Measurements from ENCODE around the gene ATAD3C. TPM values are rescaled to one million over a fixed set of nuclear protein-coding genes. Genes with fewer than 3 reads are reported as not detected.

ATAD3C gene, protein sequence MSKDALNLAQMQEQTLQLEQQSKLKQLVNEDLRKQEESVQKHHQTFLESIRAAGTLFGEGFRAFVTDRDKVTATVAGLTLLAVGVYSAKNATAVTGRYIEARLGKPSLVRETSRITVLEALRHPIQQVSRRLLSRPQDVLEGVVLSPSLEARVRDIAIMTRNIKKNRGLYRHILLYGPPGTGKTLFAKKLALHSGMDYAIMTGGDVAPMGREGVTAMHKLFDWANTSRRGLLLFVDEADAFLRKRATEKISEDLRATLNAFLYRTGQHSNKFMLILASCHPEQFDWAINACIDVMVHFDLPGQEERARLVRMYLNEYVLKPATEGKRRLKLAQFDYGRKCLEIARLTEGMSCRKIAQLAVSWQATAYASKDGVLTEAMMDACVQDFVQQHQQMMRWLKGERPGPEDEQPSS
- total RNA-seq: 0.09 TPM in 1 of 2 replicates, not detected in the other

DNA sequence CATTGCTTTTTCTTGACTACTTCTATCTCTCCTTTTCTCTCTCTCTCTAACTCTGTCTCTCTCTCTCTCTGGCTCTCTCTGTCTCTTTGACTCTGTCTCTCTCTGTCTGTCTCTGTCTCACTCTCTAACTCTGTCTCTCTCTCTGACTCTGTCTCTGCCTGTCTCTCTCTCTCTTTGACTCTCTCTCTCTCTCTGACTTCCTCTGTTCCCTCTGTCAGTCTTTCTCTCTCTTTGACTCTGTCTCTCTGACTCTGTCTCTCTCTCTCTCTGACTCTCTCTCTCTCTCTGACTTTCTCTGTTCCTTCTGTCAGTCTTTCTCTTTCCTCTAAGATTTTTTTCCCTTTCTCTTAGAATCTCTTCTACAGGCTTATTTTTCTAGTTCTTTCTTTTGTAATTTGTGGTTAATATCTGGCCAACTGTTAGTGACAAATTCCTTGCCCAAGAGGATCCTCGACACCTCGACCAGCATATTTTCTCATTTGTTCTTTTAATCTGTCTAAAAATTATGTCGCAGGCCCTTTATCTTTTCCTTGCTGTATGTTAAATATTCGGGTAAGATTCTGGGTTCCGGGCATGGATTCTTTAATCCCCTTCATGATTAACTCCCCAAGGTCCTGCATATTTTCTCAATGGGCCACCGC, at the start of gene ATAD3C:
Gene ATAD3C, plus strand, starts transcription at position 591 of the 641 bp plus-strand sequence. CDS start 995 bp downstream, outside the sequence.

DNA sequence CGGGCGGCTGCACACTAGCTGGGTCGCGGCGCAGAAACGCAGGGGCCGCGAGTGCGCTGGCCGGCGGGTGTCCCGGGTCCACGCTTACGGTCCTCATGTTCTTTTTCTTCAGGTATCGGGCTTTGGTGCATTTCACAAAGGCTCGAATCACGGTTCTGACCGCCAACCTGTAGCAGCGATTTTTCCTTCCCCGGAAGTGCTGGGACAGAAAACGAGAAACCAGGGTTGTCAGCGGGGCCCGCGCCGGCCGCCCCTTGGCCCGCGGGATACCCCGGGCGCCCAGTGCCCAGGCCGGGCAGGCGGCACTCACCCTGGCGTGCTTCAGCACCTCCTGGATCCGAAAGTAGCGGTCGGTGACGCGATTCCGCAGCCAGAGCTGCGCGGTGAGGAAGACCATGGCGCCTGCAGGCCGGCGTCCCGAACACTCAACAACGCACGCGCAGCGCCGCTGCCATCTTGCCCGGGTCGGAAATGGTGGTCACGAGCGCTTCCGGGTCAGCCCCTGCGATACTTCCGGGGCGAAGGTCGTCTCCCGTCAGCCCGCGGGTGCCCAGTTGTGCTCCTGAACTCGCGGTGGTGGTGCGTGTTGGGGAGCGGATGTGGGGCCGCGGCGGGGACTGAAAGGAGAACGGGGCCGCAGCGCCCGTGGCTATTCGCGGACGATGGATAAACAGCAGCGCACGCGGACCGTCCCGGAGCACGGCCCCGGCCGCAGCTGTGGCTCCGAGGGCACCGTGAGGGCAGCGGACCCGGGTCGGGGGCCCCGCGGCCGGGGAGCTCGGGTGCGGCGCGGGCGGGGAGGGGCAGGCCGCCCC, 42.5 kb upstream of the ATAD3C start, which contains the start of gene MRPL20:
Gene MRPL20, minus strand, starts transcription at position 473 of the 815 bp plus-strand sequence. Its CDS starts 76 bp downstream, at position 397.

DNA sequence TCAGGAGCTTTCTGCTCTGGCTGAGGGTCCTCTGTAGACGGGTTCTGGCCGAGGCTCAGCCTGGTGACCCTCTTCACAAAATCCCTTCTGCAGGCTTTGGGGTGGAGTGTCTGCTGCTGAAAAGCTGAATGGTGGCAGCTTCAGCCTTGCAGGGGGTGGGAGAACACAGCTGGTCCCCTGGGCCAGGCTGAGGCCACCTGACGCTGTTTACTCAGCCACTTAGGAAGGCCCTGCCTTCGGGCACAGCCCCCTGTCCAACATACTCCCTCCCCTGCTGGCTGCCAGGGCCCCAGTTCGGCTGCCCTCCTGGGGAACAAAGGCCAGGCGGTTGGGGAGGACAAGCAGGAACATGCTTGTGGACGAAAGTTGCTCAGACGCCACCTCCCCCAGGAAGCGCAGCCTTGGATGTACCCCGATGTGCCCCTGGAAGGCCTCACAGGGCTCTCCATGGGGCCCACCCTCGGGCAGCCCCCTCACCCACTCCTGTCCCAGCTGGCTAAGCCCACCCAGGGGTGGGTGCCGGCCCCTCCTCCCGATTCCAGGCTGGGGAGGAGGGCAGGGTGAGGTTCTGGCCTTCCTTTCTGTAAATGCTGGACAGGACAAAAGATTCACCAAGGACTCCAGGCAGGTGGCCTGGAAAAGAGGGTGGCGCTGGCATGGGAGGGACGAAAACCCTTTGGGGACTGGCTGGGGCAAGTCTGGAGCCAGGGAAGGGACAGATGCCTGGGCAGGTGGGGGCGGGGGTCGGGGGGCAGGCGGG, 28.2 kb upstream of the ATAD3C start, which contains the start of gene ANKRD65:
Gene ANKRD65, minus strand, starts transcription at position 130 of the 760 bp plus-strand sequence. CDS start 271 bp downstream, outside the sequence.

DNA sequence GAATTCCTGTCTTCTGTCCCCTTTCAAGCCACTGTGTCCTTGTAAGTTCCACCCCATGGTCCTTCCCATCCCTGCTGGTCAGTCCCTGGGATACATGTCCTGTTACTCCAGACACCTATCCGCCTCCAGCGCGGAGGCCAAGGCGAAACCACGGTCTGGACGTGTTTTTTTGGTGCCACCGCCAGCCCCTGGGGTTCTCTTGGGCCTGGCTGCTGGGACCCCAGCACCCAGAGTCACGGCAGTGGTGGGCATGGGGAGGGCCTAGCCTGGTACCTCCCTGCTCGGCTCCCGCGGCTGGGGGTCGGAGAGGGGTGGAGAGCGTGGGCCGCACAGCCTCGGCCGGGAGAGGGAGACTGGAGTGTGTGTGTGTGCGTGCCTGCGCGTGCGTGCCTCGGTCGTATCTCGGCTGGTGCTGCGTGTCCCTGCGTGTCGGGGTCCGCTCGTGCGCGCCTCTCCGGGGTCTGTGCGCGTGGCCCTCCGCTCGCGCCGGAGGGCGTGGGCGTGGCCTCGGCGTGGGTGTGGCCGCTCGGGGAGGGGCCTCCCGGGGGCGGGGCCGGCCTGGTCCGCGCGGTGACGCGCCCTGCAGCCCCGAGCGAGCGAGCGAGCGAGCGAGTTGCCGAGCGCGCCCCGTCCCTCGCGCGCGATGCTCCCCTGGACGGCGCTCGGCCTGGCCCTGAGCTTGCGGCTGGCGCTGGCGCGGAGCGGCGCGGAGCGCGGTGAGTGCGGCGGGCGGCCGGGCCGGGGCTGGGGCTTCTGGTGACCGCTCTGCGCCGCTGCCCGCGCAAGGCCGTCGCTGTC, 14.2 kb upstream of the ATAD3C start, which contains the start of gene VWA1:
Gene VWA1, plus strand, starts transcription at position 585 of the 798 bp plus-strand sequence. Its CDS starts 59 bp downstream, at position 644.

DNA sequence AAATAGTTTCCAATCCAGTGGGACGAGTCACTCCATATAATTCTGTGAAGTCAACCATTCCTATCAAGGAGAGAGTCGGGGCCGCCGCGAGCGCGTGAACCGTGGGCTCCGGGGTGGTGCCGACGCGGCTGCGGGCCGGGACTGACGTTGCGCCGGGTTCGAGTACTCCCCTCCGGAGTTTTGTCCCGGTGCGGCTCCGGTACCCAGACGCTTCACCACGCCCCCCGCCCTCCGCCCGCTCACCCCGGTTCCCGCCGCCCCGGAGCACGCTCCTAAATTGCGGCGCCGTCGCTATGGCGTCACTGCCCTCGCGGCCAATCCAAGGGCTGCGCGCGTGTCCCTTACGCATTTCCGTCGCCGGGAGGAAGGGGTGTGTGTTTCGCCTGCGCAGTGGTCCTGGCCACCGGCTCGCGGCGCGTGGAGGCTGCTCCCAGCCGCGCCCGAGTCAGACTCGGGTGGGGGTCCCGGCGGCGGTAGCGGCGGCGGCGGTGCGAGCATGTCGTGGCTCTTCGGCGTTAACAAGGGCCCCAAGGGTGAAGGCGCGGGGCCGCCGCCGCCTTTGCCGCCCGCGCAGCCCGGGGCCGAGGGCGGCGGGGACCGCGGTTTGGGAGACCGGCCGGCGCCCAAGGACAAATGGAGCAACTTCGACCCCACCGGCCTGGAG, 22.0 kb downstream of the ATAD3C start, which contains the start of gene ATAD3B:
Gene ATAD3B, plus strand, starts transcription at position 377 of the 664 bp plus-strand sequence. Its CDS starts 120 bp downstream, at position 497.

DNA sequence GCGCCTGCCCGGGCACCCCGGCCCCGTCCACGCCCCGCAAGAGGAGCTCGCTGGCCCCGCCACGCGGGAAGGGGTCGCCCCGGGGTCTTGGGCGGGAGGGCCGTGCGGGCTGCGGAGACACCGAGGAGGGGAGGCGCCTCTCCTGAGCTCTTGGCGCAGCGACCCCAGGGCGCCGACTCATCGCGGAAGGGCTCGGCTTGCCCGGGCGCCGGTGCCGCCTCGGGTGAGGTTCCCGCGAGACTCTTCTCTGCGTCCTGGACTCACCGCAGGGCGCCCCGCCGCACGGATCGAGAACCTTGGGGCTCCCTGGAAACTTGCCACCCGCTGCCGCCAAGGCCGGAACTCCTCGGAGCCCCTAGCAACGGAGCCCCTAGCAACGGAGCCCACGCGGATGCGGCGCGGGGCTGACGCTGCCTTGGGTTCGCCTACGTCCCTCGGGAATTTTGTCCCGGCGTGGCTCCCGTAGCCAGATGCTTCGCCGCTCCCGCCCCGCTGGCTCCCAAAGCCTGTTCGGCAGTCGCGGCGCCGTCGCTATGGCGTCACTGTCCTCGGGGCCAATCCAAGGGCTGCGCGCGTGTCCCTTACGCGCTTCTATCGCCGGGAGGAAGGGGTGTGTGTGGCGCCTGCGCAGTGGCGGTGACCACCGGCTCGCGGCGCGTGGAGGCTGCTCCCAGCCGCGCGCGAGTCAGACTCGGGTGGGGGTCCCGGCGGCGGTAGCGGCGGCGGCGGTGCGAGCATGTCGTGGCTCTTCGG, 62.2 kb downstream of the ATAD3C start, which contains the start of gene ATAD3A:
Gene ATAD3A, plus strand, starts transcription at position 630 of the 753 bp plus-strand sequence. Its CDS starts 107 bp downstream, at position 737.

Other genes starting within 250 kb of the ATAD3C start
- gene TNFRSF18, start 243.1 kb upstream of the ATAD3C start, total RNA-seq: not detected in 2 replicates
- under 0.01 and 0.14 TPM in 2 replicates for gene TNFRSF4, start 235.5 kb upstream of the ATAD3C start, total RNA-seq
- gene SDF4, start 217.7 kb upstream of the ATAD3C start, total RNA-seq: 190 and 205 TPM in 2 replicates
- 32.1 and 37.1 TPM in 2 replicates for gene B3GALT6, start 217.5 kb upstream of the ATAD3C start, total RNA-seq
- 0.92 and 1.5 TPM in 2 replicates for gene C1QTNF12, start 203.0 kb upstream of the ATAD3C start, total RNA-seq
- gene UBE2J2, start 175.8 kb upstream of the ATAD3C start, total RNA-seq: 33.9 and 43.6 TPM in 2 replicates
- 1.2 and 2.3 TPM in 2 replicates for gene SCNN1D, start 169.3 kb upstream of the ATAD3C start, total RNA-seq
- 52.6 and 71.8 TPM in 2 replicates for gene ACAP3, start 141.8 kb upstream of the ATAD3C start, total RNA-seq
- 16.9 and 17.8 TPM in 2 replicates for gene PUSL1, start 141.1 kb upstream of the ATAD3C start, total RNA-seq
- 41.9 and 59.4 TPM in 2 replicates for gene INTS11, start 125.0 kb upstream of the ATAD3C start, total RNA-seq
- 8.0 and 12.5 TPM in 2 replicates for gene CPTP, start 124.9 kb upstream of the ATAD3C start, total RNA-seq
- 0.23 and 0.30 TPM in 2 replicates for gene TAS1R3, start 118.4 kb upstream of the ATAD3C start, total RNA-seq
- 65.0 and 105 TPM in 2 replicates for gene DVL1, start 100.3 kb upstream of the ATAD3C start, total RNA-seq
- 172 and 187 TPM in 2 replicates for gene MXRA8, start 91.1 kb upstream of the ATAD3C start, total RNA-seq
- gene AURKAIP1, start 74.5 kb upstream of the ATAD3C start, total RNA-seq: 52.6 and 85.8 TPM in 2 replicates
- gene CCNL2, start 50.4 kb upstream of the ATAD3C start, total RNA-seq: 189 and 195 TPM in 2 replicates
- gene MRPL20, start 42.4 kb upstream of the ATAD3C start, total RNA-seq: 53.1 and 68.6 TPM in 2 replicates
- 0.18 and 0.30 TPM in 2 replicates for gene ANKRD65, start 28.4 kb upstream of the ATAD3C start, total RNA-seq
- 10.4 and 13.1 TPM in 2 replicates for gene VWA1, start 14.0 kb upstream of the ATAD3C start, total RNA-seq
- gene ATAD3B, start 22.1 kb downstream of the ATAD3C start, total RNA-seq: 13.7 and 26.3 TPM in 2 replicates
- 24.1 and 49.1 TPM in 2 replicates for gene ATAD3A, start 62.5 kb downstream of the ATAD3C start, total RNA-seq
- 2.4 and 2.9 TPM in 2 replicates for gene TMEM240, start 90.9 kb downstream of the ATAD3C start, total RNA-seq
- 66.5 and 81.4 TPM in 2 replicates for gene SSU72, start 125.2 kb downstream of the ATAD3C start, total RNA-seq
- gene FNDC10, start 150.4 kb downstream of the ATAD3C start, total RNA-seq: 2.1 and 2.6 TPM in 2 replicates
- 100 and 129 TPM in 2 replicates for gene MIB2, start 165.8 kb downstream of the ATAD3C start, total RNA-seq
- gene MMP23B, start 182.5 kb downstream of the ATAD3C start, total RNA-seq: 17.6 and 23.2 TPM in 2 replicates
- gene CDK11B, start 209.3 kb downstream of the ATAD3C start, total RNA-seq: 5.0 and 9.6 TPM in 2 replicates
- 36.2 and 42.6 TPM in 2 replicates for gene SLC35E2B, start 243.1 kb downstream of the ATAD3C start, total RNA-seq

Data from smooth muscle cell of the umbilical artery (primary cell).